ENCODE results near the gene INTS11. TPM values are rescaled to one million over a fixed set of nuclear protein-coding genes. Genes with fewer than 3 reads are reported as not detected.

Gene INTS11
- total RNA-seq, 3 donors from 2014 or later (not counting 1 experiment from before 2014, with no cell fraction given) = 150 to 189 (median 181) TPM

- Mint-ChIP-seq H3K27me3 (ENCODE audit: low read depth in 2 of 2) (no peaks in the 10 kb centered on the region), H3K27ac (no peak overlapping the region), H3K9me3 (no peaks in the 10 kb centered on the region), H3K4me1 (peaks cover 0 to 17% of the 10 kb centered on the region in 2 donors), H3K4me3 (peak overlapping the region; percentile 28), H3K36me3 (no peaks in the 10 kb centered on the region)
- DNase-seq (no peak), ATAC-seq (no peak)
- H3K27ac ChIP-seq (ENCODE audit: low read length) = no peak overlapping the region
- intact Hi-C loops (cut with micrococcal nuclease) = no loop called here
- no peak overlapping the region for H3K4me3 ChIP-seq (ENCODE audit: low read length)
- no peaks in the 10 kb centered on the region for H3K27me3 ChIP-seq (ENCODE audit: control insufficient read depth, insufficient read depth, low read length)
- 97% methylated on average over 49 of the region's 49 CpGs for WGBS (ENCODE audit: insufficient coverage)
- H3K9me3 ChIP-seq (ENCODE audit: control insufficient read depth, insufficient read depth, low read length) = no peaks in the 10 kb centered on the region
- H3K4me1 ChIP-seq (ENCODE audit: control insufficient read depth, insufficient read depth, low read length) = peaks cover 15% of the 10 kb centered on the region
- peaks cover 33% of the 10 kb centered on the region for H3K36me3 ChIP-seq (ENCODE audit: control insufficient read depth, insufficient read depth, low read length)
- no peak for TF ChIP-seq CTCF (IDR thresholded peaks at IDR 0.05)
Measured at GRCh38 chr1:1312450-1313314, 11.8 kb downstream of the INTS11 start.

- H3K27ac Mint-ChIP-seq = no peak overlapping the region
- H3K27me3 Mint-ChIP-seq (ENCODE audit: low read depth in 2 of 2) = no peaks in the 10 kb centered on the region
- 95% methylated on average over 22 of the region's 22 CpGs for WGBS (ENCODE audit: insufficient coverage)
- no peak overlapping the region for H3K27ac ChIP-seq (ENCODE audit: low read length)
- H3K4me3 Mint-ChIP-seq = no peak overlapping the region
- ATAC-seq = no peak
- no peak for TF ChIP-seq CTCF (IDR thresholded peaks at IDR 0.05)
- H3K36me3 Mint-ChIP-seq = no peaks in the 10 kb centered on the region
- no peaks in the 10 kb centered on the region for H3K9me3 ChIP-seq (ENCODE audit: control insufficient read depth, insufficient read depth, low read length)
- H3K4me3 ChIP-seq (ENCODE audit: low read length) = no peak overlapping the region
- intact Hi-C loops (cut with micrococcal nuclease) = no loop called here
- DNase-seq = no peak
- H3K27me3 ChIP-seq (ENCODE audit: control insufficient read depth, insufficient read depth, low read length) = no peaks in the 10 kb centered on the region
- H3K4me1 ChIP-seq (ENCODE audit: control insufficient read depth, insufficient read depth, low read length) = peaks cover 24% of the 10 kb centered on the region
- peaks cover 33% of the 10 kb centered on the region for H3K36me3 ChIP-seq (ENCODE audit: control insufficient read depth, insufficient read depth, low read length)
- H3K4me1 Mint-ChIP-seq = peaks cover 6 to 27% of the 10 kb centered on the region in 2 donors
- no peaks in the 10 kb centered on the region for H3K9me3 Mint-ChIP-seq
Measured at GRCh38 chr1:1311107-1312104, 13.1 kb downstream of the INTS11 start.

GRCh38 chr1:1310476-1311053 lies 13.9 kb downstream of the INTS11 start:
- ATAC-seq = no peak
- Mint-ChIP-seq H3K9me3 (no peaks in the 10 kb centered on the region), H3K4me1 (peaks cover 6 to 32% of the 10 kb centered on the region in 2 donors), H3K36me3 (no peaks in the 10 kb centered on the region), H3K27ac (no peak overlapping the region), H3K4me3 (peak overlapping the region; percentile 40), H3K27me3 (ENCODE audit: low read depth in 2 of 2) (no peaks in the 10 kb centered on the region)
- intact Hi-C loops (cut with micrococcal nuclease) = no loop called here
- Histone ChIP-seq H3K9me3 (ENCODE audit: control insufficient read depth, insufficient read depth, low read length) (no peaks in the 10 kb centered on the region), H3K4me3 (ENCODE audit: low read length) (no peak overlapping the region), H3K36me3 (ENCODE audit: control insufficient read depth, insufficient read depth, low read length) (peaks cover 33% of the 10 kb centered on the region), H3K27me3 (ENCODE audit: control insufficient read depth, insufficient read depth, low read length) (no peaks in the 10 kb centered on the region), H3K4me1 (ENCODE audit: control insufficient read depth, insufficient read depth, low read length) (peaks cover 33% of the 10 kb centered on the region), H3K27ac (ENCODE audit: low read length) (no peak overlapping the region)
- no peak for DNase-seq
- 95% methylated on average over 21 of the region's 21 CpGs for WGBS (ENCODE audit: insufficient coverage)
- TF ChIP-seq CTCF (IDR thresholded peaks at IDR 0.05) = no peak
